ENCODE data around the gene SLC44A4. TPM values are rescaled to one million over a fixed set of nuclear protein-coding genes. Genes with fewer than 3 reads are reported as not detected.

The SLC44A4 gene
- total RNA-seq, 1 experiment from 2014 or later = 3.5 TPM

DNA sequence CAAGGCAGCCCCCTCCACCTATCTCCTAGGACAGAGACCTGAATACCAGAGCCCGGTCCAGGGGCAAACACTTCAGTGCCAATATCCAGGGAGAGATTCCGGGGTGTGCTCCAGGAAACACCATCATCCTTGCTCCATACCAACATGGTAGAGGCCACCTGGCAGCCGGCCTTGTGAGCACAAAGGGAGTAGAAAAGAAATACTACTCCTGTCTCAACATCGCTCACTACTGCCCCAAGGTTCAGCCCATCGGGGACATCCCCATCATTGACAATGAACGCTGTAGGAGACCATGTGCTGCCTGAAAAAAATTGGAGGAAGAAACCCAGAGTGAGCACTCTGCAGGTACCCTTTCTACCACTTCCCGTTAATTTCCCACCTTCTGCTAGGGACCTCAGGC is 17.6 kb downstream of the SLC44A4 start:
- Histone ChIP-seq H3K27me3 (ENCODE audit: low read length) (no peaks in the 10 kb centered on the region), H3K4me2 (ENCODE audit: low read length) (peak overlapping the region; percentile 95; the same call in 1 of the 2 replicates), H3K9me3 (ENCODE audit: low read length) (no peaks in the 10 kb centered on the region), H3K9ac (ENCODE audit: low read length) (no peak overlapping the region), H4K20me1 (ENCODE audit: low read length) (no peaks in the 10 kb centered on the region), H3K79me2 (ENCODE audit: low read length) (0 out of 2 replicates have a peak, but pooled peaks cover 5% of the 10 kb centered on the region), H3K27ac (ENCODE audit: low read length) (no peak overlapping the region), H3F3A (ENCODE audit: low read length, unreplicated experiment) (no peaks in the 10 kb centered on the region), H2AFZ (ENCODE audit: low read length) (no peak overlapping the region), H3K4me3 (ENCODE audit: low read length) (no peak overlapping the region), H3K36me3 (ENCODE audit: low read depth, low read length) (peaks cover 7% of the 10 kb centered on the region), H3K9me2 (replicated peaks; ENCODE audit: low read length) (no peaks in the 10 kb centered on the region), H3K4me1 (ENCODE audit: insufficient read depth, low read length) (peaks cover 5% of the 10 kb centered on the region; the same call in 1 of the 2 replicates)
- intact Hi-C loops (cut with micrococcal nuclease) = loop anchor here (5.0 to 10.0 kb wide), 2 partner anchors 36 to 176 kb away; partner anchors contain the start of genes EHMT2 and LY6G5C
- ATAC-seq = no peak
- DNase-seq = no peak
- TF ChIP-seq, protein P1, sequence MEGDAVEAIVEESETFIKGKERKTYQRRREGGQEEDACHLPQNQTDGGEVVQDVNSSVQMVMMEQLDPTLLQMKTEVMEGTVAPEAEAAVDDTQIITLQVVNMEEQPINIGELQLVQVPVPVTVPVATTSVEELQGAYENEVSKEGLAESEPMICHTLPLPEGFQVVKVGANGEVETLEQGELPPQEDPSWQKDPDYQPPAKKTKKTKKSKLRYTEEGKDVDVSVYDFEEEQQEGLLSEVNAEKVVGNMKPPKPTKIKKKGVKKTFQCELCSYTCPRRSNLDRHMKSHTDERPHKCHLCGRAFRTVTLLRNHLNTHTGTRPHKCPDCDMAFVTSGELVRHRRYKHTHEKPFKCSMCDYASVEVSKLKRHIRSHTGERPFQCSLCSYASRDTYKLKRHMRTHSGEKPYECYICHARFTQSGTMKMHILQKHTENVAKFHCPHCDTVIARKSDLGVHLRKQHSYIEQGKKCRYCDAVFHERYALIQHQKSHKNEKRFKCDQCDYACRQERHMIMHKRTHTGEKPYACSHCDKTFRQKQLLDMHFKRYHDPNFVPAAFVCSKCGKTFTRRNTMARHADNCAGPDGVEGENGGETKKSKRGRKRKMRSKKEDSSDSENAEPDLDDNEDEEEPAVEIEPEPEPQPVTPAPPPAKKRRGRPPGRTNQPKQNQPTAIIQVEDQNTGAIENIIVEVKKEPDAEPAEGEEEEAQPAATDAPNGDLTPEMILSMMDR (conservative IDR thresholded peaks at IDR 0.05; ENCODE audit: low read depth, low read length) = no peak
- TF ChIP-seq EZH2phosphoT487 (IDR thresholded peaks at IDR 0.05; ENCODE audit: borderline replicate concordance, low read length) = no peak
- no peak for TF ChIP-seq EZH2 (IDR thresholded peaks at IDR 0.05; ENCODE audit: low read length, unreplicated experiment)
- ChIA-PET POLR2A (ENCODE audit: unreplicated experiment) (no interaction called here), CTCF (no interaction called here)
- no TSS peak for BruUV-seq (replicated peaks)

DNA sequence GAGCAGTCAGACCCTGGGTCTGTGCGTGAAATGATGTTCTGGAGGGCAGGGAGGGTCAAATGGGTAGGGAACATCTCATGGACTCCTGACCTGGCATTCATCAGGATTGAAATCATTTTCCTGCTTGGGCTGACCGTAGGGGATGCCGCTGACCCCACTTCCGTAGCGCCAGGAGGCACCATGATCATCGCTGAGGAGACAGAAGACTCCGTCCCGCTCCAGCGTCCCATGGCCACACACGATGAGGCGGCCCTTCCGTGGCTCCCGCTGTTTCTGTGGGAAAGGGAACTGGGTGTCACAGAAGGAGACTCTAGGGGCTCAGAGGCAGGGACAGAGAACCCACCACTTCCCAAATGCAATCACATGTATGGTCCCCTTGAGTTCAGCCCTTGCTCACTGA is 18.4 kb downstream of the SLC44A4 start:
- DNase-seq (no peak), ATAC-seq (no peak)
- POLR2A ChIA-PET (ENCODE audit: unreplicated experiment) = no interaction called here
- TF ChIP-seq EZH2 (IDR thresholded peaks at IDR 0.05; ENCODE audit: low read length, unreplicated experiment) (no peak), EZH2phosphoT487 (IDR thresholded peaks at IDR 0.05; ENCODE audit: borderline replicate concordance, low read length) (no peak)
- TF ChIP-seq, protein P1 (conservative IDR thresholded peaks at IDR 0.05; ENCODE audit: low read depth, low read length) = no peak
- intact Hi-C loops (cut with micrococcal nuclease) = loop anchor here (5.0 to 10.0 kb wide), 2 partner anchors 37 to 176 kb away; partner anchors contain the start of genes EHMT2 and LY6G5C
- H3K4me2 ChIP-seq (ENCODE audit: low read length) = no peak overlapping the region
- peaks cover 5% of the 10 kb centered on the region; the same call in 1 of the 2 replicates for H3K4me1 ChIP-seq (ENCODE audit: insufficient read depth, low read length)
- H3K9me3 ChIP-seq (ENCODE audit: low read length) = no peaks in the 10 kb centered on the region
- H4K20me1 ChIP-seq (ENCODE audit: low read length) = no peaks in the 10 kb centered on the region
- H3K36me3 ChIP-seq (ENCODE audit: low read depth, low read length) = peaks cover 7% of the 10 kb centered on the region
- 0 out of 2 replicates have a peak, but pooled peaks cover 5% of the 10 kb centered on the region for H3K79me2 ChIP-seq (ENCODE audit: low read length)
- H3F3A ChIP-seq (ENCODE audit: low read length, unreplicated experiment) = no peaks in the 10 kb centered on the region
- no TSS peak for BruUV-seq (replicated peaks)
- H3K9me2 ChIP-seq (replicated peaks; ENCODE audit: low read length) = no peaks in the 10 kb centered on the region
- no peak overlapping the region for H2AFZ ChIP-seq (ENCODE audit: low read length)
- H3K4me3 ChIP-seq (ENCODE audit: low read length) = no peak overlapping the region
- H3K27me3 ChIP-seq (ENCODE audit: low read length) = no peaks in the 10 kb centered on the region
- no peak overlapping the region for H3K27ac ChIP-seq (ENCODE audit: low read length)
- CTCF ChIA-PET = no interaction called here
- no peak overlapping the region for H3K9ac ChIP-seq (ENCODE audit: low read length)

DNA sequence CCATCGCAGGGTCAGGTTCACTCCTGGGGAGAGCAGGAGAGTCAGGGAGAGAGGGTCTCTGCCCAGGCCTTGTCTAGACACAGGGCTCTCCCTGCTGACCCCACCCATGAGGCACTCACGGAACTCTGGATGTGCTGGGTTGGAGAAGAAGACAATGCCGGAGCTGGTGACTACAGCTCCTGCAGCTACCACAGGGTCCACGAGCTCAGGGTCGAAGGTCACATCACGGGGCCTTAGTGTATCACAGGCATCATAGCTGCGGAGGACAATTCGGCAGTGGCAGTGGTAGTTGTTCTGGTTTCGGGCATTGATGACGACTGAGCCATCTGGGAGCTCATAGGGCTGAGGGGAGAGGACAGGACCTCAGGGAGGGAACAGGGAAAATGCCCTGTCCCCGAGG is 18.9 kb downstream of the SLC44A4 start:
- no peak for DNase-seq
- H3K27ac ChIP-seq (ENCODE audit: low read length) = no peak overlapping the region
- H3K4me1 ChIP-seq (ENCODE audit: insufficient read depth, low read length) = peaks cover 5% of the 10 kb centered on the region; the same call in 1 of the 2 replicates
- H3K4me3 ChIP-seq (ENCODE audit: low read length) = no peak overlapping the region
- H3K9me2 ChIP-seq (replicated peaks; ENCODE audit: low read length) = no peaks in the 10 kb centered on the region
- H3K9ac ChIP-seq (ENCODE audit: low read length) = no peak overlapping the region
- ATAC-seq = no peak
- no peaks in the 10 kb centered on the region for H4K20me1 ChIP-seq (ENCODE audit: low read length)
- no peak overlapping the region for H3K4me2 ChIP-seq (ENCODE audit: low read length)
- no peaks in the 10 kb centered on the region for H3K27me3 ChIP-seq (ENCODE audit: low read length)
- BruUV-seq (replicated peaks) = no TSS peak
- H3K79me2 ChIP-seq (ENCODE audit: low read length) = 0 out of 2 replicates have a peak, but pooled peaks cover 5% of the 10 kb centered on the region
- ChIA-PET CTCF (no interaction called here), POLR2A (ENCODE audit: unreplicated experiment) (no interaction called here)
- intact Hi-C loops (cut with micrococcal nuclease) = loop anchor here (5.0 to 10.0 kb wide), 2 partner anchors 37 to 175 kb away; partner anchors contain the start of genes EHMT2 and LY6G5C
- H3K9me3 ChIP-seq (ENCODE audit: low read length) = no peaks in the 10 kb centered on the region
- TF ChIP-seq, protein P1 (conservative IDR thresholded peaks at IDR 0.05; ENCODE audit: low read depth, low read length) = no peak
- no peak for TF ChIP-seq EZH2 (IDR thresholded peaks at IDR 0.05; ENCODE audit: low read length, unreplicated experiment)
- no peak for TF ChIP-seq EZH2phosphoT487 (IDR thresholded peaks at IDR 0.05; ENCODE audit: borderline replicate concordance, low read length)
- no peak overlapping the region for H2AFZ ChIP-seq (ENCODE audit: low read length)
- H3K36me3 ChIP-seq (ENCODE audit: low read depth, low read length) = peaks cover 7% of the 10 kb centered on the region
- no peaks in the 10 kb centered on the region for H3F3A ChIP-seq (ENCODE audit: low read length, unreplicated experiment)
